ENCODE results near the gene GPR150.
"Not testable (repeated sequence)": the region's sequence is repeated elsewhere in the genome, so short reads cannot be mapped to it uniquely, and the experiment has no call there.

The GPR150 gene

GRCh38 chr5:95624368-95624767 is 4.5 kb downstream of the GPR150 start:
- DNase-seq (ENCODE audit: low spot score): no peak

DNA sequence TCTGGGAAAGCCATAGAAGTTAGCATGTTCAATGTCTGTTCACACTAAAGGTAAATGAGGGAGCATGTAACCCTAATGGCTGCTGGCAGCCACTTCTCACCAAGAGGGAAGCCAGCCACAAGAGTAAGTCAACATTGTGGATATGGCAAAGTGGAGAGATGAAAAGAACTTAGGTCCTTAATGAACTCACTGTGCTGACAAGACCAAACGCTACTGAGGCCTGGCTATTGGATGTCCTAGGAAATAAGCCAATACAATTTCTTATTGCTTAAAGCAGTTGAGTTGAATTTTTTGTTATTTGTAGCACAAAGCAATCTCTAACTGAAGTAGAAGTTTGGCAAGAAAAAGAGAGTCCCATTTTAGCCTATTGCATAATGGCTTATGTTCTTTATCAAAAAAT is 6.8 kb downstream of the GPR150 start:
- DNase-seq (ENCODE audit: low spot score): no peak

DNA sequence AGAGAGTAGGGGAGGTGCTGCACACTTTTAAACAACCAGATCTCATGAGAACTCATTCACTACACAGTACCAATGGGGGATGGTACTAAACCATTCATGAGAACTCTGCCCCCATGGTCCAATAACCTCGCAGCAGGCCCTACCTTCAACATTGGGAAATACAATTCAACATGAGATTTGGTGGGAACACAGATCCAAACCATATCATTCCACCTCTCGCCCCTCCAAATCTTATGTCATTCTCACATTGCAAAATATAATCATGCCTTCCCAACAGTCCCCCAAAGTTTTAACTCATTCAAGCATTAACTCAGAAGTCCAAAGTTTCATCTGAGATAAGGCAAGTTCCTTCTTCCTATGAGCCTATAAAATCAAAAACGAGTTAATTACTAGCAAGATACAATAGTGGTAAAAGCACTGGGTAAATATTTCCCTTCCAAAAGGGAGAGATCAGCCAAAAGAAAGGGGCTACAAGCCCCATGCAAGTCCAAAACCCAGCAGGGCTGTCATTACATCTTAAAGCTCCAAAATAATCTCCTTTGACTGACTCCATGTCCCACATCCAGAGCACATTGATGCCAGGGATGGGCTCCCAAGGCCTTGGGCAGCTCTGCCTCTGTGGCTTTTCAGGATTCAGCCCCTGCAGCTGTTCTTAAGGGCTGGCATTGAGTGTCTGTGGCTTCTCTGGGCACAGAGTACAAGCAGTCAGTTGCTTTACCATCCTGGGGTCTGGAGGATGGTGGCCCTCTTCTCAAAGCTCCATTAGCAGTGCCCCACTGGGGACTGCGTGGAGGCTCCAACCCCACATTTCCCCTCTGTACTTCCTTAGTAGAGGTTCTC is 8.3 kb downstream of the GPR150 start:
- no peak for DNase-seq (ENCODE audit: low spot score)

DNA sequence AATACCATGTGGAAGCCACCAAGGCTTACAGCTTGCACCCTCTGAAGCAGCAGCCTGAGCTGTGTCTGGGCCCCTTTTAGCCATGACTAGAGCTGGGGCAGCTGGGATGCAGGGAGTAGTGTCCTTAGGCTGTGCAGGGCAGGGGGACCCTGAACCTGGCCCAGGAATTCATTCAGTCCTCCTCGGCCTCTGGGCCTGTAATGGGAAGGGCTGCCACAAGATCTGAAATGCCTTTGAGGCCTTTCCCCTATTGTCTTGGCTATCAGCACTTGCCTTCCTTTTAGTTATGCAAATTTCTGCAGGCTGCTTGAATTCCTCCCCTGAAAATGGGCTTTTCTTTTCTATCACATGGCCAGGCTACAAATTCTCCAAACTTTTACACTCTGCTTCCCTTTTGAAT is 9.0 kb downstream of the GPR150 start:
- no peak for DNase-seq (ENCODE audit: low spot score)

DNA sequence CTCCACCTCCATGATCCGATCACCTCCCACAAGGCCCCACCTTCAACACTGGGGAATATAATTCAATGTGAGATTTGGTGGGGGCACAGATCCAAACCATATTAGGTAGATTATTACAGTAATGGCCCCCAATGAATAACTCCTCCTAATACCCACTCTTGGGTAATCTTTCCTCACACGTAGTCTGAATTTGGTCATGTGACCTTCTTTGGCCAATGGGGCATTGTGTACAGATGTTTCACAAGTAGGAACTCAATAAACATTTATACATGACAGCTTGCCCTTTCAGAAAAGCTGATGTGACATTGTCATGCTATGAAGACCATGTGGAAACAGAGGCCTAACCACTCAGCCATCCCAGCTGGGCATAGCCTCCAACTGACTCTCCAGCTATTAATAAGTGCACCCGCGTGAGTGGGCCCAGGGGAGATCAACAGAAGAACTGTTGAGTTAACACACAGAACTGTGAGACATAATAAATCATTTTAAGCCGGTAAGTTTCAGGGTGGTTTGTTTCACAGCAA is 10.6 kb downstream of the GPR150 start:
- no peak for DNase-seq (ENCODE audit: low spot score)

DNA sequence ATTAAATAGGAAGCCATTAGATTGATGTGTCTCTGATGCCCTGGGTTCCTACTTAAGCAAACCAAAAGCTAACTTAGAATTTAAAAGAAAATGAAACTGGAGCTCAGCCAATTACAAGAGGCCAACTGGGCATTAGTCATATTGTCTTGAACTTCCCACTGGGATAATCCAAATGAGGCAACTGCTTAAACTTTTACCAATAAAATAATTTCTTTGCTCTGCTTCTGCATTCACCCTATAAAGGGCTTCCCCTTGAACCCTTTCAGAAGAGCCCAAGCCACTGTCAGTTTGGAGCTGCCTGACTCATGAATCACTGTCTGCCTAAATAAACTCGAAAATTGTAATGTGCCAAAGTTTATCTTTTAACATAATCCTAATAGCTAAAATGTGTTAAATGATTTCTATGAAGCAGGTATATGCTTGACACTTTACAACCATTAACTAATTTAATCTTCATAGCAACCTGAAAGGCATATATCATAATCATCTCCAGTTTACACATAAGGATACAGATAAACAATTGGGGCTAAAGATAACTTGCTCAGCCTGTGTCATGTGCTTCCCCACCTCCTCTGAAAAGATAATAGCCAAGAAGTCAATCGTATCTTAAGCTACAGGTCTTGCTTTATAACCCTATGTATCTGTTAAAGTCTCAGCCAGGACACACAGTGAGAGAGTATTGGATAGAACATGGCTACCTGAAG is 11.5 kb downstream of the GPR150 start:
- DNase-seq (ENCODE audit: low spot score): peak; percentile 52

DNA sequence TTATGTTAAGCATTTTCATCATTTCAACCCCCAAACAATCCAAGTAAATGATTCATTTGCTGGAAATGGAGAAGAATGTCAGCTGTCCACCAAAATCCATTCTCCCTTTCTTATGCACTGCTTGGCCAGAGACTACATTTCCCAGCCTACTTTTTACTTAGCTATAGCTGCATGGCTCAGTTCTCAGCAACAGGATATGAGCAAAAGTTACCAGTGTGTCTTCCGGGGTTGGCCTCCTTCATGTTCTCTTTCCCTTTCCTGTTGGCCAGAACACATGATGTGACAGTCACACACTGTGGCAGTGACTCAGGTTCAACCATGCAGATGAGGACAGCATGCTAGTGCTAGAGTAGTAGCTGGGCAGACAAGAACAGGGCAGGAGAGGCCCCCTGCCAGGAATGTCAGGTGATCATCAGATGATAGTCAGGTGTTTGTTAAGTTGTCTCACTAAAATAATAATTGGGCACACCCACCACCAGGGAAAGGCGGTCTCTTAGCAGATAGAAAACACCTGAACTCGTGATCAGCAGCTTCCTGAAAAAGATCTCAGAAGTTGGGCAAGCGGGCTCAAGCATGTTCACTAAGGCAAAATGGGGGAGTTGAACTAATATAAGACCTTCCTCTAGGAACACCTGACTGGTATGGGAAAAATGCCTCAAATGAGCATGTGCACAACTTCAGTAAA is 12.2 kb downstream of the GPR150 start:
- peak; percentile 96 for DNase-seq (ENCODE audit: low spot score)

DNA sequence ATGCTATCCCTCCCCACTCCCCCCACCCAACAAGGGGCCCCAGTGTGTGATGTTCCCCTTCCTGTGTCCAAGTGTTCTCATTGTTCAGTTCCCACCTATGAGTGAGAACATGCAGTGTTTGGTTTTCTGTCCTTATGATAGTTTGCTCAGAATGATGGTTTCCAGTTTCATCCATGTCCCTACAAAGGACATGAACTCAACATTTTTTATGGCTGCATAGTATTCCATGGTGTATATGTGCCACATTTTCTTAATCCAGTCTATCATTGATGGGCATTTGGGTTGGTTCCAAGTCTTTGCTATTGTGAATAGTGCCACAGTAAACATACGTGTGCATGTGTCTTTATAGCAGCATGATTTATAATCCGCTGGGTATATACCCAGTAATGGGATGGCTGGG is 13.1 kb downstream of the GPR150 start:
- DNase-seq (ENCODE audit: low spot score): not testable (repeated sequence)

GRCh38 chr5:95633671-95634070 is 13.8 kb downstream of the GPR150 start:
- no peak for DNase-seq (ENCODE audit: low spot score)

- DNase-seq (ENCODE audit: low spot score): no peak
Measured at GRCh38 chr5:95634081-95634480, 14.2 kb downstream of the GPR150 start.

DNA sequence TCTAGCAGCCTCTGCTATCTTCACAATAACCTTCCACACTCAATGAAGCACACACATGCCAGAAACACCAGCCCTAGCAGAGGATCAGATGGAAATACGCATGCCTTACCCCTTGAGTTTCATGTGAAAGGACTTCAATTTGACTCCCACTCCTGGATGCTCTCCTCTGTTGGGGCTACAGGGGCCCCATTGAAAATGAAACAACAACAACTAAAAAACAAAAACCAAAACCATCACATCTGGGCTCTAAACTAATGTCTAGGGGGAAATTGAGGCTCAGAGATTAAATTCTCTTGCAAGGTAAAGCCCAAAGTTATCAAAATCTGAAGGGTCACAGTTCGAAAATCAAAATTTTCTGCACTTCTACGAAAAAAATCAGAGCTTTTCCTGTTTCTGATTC is 18.7 kb downstream of the GPR150 start:
- no peak for DNase-seq (ENCODE audit: low spot score)

- no peak for DNase-seq (ENCODE audit: low spot score)
Measured at GRCh38 chr5:95641741-95642220, 21.9 kb downstream of the GPR150 start.

DNA sequence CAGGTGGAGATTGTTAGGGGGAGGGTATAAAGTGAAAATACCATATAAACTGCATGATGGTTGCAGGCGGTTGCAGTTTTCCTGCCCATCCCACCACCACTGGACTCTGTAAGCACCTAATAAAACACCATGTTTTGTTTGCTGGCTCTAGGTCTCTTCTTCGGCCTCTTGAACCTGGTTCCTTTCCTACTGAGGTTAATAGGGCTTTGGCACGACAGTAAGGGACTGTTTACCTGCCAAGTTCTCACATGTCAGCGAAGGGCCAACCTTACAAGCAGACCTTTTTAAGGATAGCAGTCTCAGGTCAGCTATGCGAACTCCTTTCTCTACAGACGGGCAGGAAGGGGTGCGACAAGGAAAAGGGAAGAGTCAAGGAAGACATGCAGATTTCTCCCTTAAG is 23.3 kb downstream of the GPR150 start:
- DNase-seq (ENCODE audit: low spot score): no peak

DNA sequence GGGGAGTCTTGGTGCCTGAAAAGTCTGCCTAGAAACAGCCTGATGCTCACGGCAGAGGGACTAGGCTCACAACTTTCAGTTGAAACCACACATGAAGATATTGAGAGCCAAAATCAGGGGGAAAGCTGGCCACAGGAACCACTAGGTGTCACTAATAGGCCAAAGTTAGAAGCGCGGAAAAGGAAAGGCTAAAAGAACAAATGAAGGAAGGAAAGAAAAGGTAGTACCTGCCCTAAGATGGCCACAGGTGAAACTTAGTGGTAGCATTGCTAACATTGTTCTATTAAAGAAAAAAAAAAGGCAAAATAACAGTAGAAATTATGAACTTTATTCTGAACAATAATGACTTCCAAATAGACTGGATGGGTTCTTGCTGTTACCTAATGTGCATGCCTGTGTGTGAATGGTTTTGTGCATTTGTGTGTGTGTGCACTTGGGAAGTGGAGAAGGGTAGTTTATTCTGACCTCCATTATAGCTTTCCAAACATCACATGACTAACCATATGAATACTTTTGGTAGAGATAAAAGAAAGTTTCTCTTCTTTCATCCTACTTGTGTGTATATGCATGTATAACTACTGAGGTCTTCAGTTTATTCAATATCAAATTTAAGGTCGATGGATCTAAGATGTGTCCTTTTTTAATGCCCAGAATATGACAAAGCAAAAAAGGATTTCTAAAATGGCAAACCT is 24.6 kb downstream of the GPR150 start:
- peak; percentile 45 for DNase-seq (ENCODE audit: low spot score)

DNA sequence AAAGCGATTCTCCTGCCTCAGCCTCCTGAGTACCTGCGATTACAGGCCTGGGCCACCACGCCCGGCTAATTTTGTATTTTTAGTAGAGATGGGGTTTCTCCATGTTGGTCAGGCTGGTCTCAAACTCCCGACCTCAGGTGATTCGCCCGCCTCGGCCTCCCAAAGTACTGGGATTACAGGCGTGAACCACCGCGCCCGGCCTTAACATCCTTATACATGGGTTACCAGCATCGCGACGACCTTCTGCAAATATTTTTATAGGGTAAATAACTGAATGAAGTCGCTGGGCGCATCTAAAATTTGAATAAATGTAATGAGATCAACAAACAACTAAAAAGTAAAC is 26.3 kb downstream of the GPR150 start:
- DNase-seq (ENCODE audit: low spot score): not testable (repeated sequence)

DNA sequence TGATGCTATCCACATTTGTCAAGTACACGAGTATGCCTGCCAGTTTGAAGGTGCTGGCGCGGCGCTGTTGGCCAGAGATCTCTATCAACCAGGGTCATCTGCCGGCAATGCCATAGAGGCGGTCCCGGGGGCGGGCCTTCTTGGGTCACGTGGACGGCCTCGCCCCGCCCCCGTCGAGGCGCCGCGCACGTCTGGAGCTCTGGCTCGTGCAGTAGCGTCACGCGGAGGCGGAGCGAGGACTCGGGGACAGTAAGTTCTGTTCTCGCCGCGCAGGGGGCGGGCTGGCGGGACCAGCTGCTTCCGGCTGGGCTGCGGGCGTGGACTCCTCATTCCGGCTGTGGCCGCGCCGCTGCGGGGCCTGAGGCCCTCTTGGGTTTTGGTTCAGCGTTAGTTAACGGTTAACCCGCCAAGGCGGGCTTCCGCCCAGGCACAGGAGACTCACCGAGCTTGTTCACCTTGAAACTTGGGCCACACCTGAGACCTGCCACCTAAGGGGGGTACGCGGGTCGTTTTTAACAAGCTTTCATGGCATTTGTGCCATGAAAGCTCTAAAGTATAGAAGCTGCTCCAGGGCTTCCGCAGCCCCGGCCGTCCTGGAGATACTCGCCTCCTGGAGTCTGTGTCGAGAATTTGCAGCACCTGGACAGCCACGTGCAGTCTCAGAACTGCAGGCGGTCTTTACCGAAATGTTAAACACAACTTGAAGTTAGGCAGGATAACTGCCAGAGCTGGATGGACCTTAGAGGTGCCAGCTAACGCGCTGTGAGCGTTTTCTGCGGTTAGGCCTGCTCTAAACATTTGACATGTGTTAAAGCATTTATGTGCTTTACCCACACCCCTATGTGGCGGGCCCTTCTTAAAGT is 26.9 kb downstream of the GPR150 start, which contains the start of gene RFESD:
TSS of gene RFESD (plus strand) at position 209 of the 863 bp plus-strand sequence. CDS start 5,495 bp downstream, outside the sequence.
- DNase-seq (ENCODE audit: low spot score): peak; percentile 96

GRCh38 chr5:95647886-95648860 is 28.3 kb downstream of the GPR150 start:
- no peak for DNase-seq (ENCODE audit: low spot score)

DNA sequence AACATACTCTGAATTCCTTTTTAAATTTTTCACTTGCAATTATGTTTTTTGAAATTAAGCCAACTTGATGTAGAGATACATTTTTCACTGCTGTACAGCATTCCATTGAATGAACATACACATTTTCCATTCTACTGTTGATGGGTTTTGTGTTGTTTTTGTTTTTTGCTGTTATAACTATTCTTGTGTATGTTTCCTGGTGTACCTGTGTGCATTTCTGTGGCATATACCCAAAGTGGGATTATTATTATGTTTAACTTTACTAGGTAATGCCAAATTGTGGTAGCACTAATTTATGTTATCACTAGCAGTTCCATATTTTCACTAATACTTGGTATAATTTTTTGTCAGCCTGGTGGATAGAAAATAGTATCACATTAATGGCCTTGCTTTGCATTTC is 29.4 kb downstream of the GPR150 start:
- DNase-seq (ENCODE audit: low spot score): no peak

DNA sequence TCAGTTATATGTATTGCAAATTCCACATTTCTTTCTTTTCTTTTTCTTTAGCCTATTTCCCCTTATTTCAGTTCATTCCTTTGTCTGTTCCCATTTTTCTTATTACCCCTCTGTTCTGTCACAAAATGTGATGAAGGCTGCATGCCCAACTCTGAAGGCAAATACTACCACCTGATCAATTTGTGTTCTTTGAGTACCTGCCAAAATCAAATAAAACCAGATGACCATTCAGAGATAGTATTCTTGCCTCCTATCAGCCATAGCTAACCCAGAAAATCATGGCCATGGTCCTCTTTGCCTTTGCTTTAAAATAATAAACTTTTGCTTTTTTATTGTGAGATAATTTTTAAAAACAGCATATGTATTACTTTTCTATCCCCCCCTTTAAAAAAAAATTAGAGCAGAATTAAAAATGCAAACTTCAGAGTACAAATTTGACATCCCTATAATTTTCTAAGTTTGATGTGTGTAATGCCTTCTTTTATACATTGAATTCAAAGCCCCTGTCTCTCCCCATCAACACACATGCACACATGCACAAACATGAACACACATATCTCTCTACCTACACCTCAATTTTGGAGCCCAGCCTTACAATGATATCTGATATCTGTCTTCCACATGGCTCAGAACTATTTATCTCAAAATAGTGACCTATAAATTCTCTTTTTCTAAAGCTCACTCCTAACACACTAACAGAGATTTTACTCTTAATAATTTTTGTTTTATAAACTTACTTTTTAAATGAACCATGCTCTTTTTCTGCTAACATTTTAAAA is 30.1 kb downstream of the GPR150 start:
- no peak for DNase-seq (ENCODE audit: low spot score)
